Transverse colon (tissue), 3 donors: ENCODE data around the gene CHSY3.

Experiments used
- POLR2A ChIP-seq: fragments of 450-650 bp; IDR thresholded peaks from one replicate; pipeline ENCODE4 v1.6.1; 2016; ENCODE audit warnings: antibody characterized with exemption, mild to moderate bottlenecking, moderate library complexity
- TF ChIP-seq, protein P1 (sequence below), 5 experiments: fragments of 200-600 bp in 3 of 5; fragments of 450-650 bp in 2 of 5; sonication (generic) in 3 of 5; IDR thresholded peaks; 1 replicate in 2 of 5; 2 replicates in 3 of 5; pipeline ENCODE4 v1.5.1; 2016 to 2017; ENCODE audit warnings: antibody characterized with exemption in 5 of 5, inconsistent platforms in 3 of 5, mild to moderate bottlenecking in 2 of 5, moderate library complexity in 1 of 5

DNA sequence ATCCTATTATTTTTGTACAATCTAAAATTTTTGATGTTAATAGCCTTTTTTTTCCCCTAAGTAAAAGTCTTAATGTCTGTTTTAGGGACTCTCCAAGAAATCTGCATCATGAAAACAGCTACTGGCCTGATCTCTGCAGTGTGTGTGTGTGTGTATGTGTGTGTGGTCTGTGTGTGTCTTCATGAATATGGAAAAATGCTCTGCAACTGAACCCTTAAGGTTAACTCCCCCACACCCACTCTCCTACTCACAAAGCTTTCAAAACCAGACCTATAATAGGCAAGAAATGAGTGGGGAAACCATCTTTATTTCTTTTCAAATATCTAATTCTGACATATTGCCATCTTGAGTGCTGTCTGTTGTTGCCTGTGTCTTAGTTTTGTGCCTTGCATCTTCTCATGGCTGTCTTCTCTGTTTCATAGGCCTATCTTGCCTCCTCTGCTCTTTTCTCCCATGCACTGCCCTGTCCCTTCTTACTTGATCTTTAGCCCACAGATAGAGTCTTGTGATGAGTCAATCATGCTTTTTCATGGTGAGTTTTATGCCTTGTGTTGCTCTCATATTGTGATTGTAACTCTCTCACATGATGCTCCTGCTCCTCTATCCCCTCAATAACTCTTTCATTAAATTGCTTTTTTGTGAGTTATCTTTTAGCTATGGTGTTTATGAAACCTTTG lies 68.3 kb downstream of the CHSY3 start:
- TF ChIP-seq, protein P1, sequence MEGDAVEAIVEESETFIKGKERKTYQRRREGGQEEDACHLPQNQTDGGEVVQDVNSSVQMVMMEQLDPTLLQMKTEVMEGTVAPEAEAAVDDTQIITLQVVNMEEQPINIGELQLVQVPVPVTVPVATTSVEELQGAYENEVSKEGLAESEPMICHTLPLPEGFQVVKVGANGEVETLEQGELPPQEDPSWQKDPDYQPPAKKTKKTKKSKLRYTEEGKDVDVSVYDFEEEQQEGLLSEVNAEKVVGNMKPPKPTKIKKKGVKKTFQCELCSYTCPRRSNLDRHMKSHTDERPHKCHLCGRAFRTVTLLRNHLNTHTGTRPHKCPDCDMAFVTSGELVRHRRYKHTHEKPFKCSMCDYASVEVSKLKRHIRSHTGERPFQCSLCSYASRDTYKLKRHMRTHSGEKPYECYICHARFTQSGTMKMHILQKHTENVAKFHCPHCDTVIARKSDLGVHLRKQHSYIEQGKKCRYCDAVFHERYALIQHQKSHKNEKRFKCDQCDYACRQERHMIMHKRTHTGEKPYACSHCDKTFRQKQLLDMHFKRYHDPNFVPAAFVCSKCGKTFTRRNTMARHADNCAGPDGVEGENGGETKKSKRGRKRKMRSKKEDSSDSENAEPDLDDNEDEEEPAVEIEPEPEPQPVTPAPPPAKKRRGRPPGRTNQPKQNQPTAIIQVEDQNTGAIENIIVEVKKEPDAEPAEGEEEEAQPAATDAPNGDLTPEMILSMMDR (IDR thresholded peaks at IDR 0.05): no peak
- no peak for TF ChIP-seq POLR2A
